GM13976 (cell line): ENCODE measurements around the gene KIF24.

Experiments used
- DNase-seq: peaks from one replicate; pipeline ENCODE4 v3.0.0; 2012; ENCODE audit warnings: low spot score
- in situ Hi-C: fragments of 300-500 bp; cut with MboI; formaldehyde crosslinking; loops from one replicate; pipeline ENCODE4 v1.12.0; 2022; ENCODE audit warnings: low sequenced_read_pairs, mixed read lengths, inconsistent platforms; ENCODE audit not compliant: unreplicated experiment
- TF ChIP-seq, protein P1 (sequence below): IDR thresholded peaks from 2 replicates; pipeline ENCODE4 v1.5.1; 2012; ENCODE audit warnings: borderline replicate concordance, mild to moderate bottlenecking; ENCODE audit not compliant: insufficient read depth; ENCODE audit errors: extremely low read depth, missing control alignments, control extremely low read depth

The KIF24 gene

DNA sequence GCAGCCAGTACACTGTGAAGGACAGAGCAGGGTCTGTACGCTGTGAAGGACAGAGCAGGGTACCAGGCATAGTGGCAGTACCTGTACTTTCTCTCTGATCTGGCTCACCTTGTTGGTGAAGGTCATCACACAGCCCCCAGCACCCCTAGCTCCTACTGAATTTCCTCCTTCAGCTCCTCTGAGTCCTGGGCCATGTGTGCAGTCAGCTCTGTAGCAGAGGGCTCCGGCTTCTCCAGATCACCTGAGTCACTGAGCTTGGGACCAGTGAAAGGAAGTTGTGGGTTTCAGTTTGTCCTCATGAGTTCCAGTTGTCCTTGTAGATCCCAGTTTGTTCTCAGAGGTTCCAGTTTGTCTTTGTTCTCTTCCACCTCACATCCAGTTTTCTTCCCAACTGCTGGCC, 5.8 kb upstream of the KIF24 start:
- in situ Hi-C loops, result no loop called here
- TF ChIP-seq, protein P1, sequence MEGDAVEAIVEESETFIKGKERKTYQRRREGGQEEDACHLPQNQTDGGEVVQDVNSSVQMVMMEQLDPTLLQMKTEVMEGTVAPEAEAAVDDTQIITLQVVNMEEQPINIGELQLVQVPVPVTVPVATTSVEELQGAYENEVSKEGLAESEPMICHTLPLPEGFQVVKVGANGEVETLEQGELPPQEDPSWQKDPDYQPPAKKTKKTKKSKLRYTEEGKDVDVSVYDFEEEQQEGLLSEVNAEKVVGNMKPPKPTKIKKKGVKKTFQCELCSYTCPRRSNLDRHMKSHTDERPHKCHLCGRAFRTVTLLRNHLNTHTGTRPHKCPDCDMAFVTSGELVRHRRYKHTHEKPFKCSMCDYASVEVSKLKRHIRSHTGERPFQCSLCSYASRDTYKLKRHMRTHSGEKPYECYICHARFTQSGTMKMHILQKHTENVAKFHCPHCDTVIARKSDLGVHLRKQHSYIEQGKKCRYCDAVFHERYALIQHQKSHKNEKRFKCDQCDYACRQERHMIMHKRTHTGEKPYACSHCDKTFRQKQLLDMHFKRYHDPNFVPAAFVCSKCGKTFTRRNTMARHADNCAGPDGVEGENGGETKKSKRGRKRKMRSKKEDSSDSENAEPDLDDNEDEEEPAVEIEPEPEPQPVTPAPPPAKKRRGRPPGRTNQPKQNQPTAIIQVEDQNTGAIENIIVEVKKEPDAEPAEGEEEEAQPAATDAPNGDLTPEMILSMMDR, result no peak
- DNase-seq, result no peak

DNA sequence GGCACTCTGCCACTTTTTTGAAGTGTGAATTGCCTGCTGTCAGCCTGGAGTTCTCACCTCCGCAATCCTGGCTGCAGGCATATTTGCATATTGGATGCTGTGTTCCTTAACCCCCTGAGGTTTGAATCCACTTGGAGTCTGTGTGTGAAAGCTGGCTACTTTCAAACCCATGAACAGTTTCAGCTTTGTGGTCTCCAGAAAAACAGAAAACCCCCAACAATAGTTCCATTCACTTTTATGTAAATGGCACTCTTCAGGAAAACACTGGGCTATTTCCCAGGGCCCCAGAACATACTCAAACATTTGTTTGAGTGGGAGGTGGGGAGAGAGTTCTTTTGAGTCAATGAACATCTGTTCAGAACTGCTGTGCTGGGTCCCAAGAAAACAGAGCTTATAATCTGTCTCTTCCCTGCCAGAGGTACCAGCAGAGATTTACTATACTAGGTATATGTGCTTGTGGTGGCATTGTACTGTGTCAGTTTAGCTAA, 5.3 kb upstream of the KIF24 start:
- TF ChIP-seq, protein P1, result no peak
- no peak for DNase-seq
- in situ Hi-C loops, result no loop called here

- TF ChIP-seq, protein P1, result no peak
- no peak for DNase-seq
- in situ Hi-C loops, result no loop called here
These were observed 4.8 kb upstream of the KIF24 start for GRCh38 chr9:34333836-34334235.

DNA sequence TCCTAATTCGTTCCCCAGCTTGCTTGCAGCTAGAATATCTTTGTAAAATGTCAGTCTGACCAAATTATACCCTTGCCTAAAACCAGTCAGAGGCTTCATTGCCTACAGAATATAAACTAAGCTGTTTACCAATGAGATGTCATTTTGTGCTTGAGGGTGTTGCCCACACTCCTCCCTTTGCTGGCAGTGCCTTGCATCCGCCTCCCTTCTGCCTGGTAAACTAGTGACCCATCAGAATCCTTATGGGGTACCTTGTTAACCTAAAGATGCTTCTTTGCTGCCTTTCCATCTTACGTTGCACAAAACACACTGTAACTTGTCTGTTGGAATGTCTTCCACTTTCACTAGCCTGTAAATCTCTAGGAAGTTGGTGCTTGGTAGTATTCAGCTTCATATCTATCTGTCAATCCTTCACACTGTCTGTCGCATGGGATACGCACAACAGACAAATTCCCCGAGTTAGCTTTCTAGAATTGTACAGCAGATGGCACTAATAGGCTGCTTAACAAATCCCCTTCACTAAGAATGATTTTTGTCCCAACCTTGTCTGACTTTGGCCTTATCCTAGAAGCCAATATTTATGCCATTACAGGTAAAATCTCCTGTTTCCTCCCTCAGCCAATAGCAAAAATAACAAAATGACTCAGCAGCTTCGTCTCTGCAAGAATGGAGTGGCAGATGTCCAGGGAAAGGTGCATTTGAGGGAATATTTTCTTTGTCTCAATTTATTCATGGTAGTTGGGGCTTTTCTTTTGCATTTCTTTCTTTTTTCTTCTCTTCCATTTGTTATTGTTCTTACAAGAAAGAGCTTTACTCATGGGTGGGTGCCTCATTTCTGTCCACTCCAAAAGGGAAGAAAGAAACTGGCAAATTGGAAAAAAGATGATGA, 3.3 kb upstream of the KIF24 start:
- DNase-seq, result no peak
- in situ Hi-C loops, result no loop called here
- TF ChIP-seq, protein P1, result peak; percentile 41

- in situ Hi-C loops, result no loop called here
- DNase-seq, result no peak
- TF ChIP-seq, protein P1, result no peak
These were observed 2.1 kb upstream of the KIF24 start for GRCh38 chr9:34331196-34331595.

GRCh38 chr9:34328500-34328986, 525 bp downstream of the KIF24 start:
- in situ Hi-C loops, result no loop called here
- no peak for DNase-seq

More at GRCh38 chr9:34328500-34328986, 525 bp downstream of the KIF24 start:
- TF ChIP-seq, protein P1, result no peak
